HepG2 (cell line): ENCODE measurements around the gene ABHD2. TPM values are rescaled to one million over a fixed set of nuclear protein-coding genes. Genes with fewer than 3 reads are reported as not detected.

ENCODE experiments used
- ATAC-seq: fragments of 200-7000 bp; cut with Tn5 transposase; 3 replicates; pipeline ENCODE4 v1.9.1; 2020; ENCODE audit warnings: mild to moderate bottlenecking, moderate library complexity
- BruUV-seq: library from RNA; stranded (reverse); fragments of 400-500 nt; replicated peaks from 2 replicates; lab custom pipeline; 2021; lab: Mats Ljungman, UMichigan
- CTCF ChIA-PET: fragments of 300-600 bp; formaldehyde crosslinking; extraction: SDS; loops from one replicate; lab custom pipeline; 2021; ENCODE audit warnings: low total read pairs, inconsistent platforms, low intra/inter-chr PET ratio; lab: Yijun Ruan, JAX
- POLR2A ChIA-PET: fragments of 350-600 bp; sonication (Branson Sonifier 250); formaldehyde crosslinking; loops from one replicate; lab custom pipeline; 2020; ENCODE audit warnings: antibody characterized with exemption, inconsistent platforms; lab: Yijun Ruan, JAX
- DNase-seq: peaks from one replicate; pipeline ENCODE4 v3.0.0-alpha.2; 2015; ENCODE audit warnings: low spot score
- FAIRE-seq: peaks from 3 replicates; lab custom pipeline; 2011; peaks lifted over from hg19 to GRCh38; lab: Jason Lieb, UNC
- H2AFZ ChIP-seq: one replicate; pipeline ENCODE4 v1.6.1; 2011; ENCODE audit warnings: low read length, inconsistent platforms
- H3K27ac ChIP-seq: fragments of 300-600 bp; 3 replicates; pipeline ENCODE4 v1.8.0; 2011; ENCODE audit warnings: mixed run types, mild to moderate bottlenecking, mixed read lengths, low read length, inconsistent platforms; ENCODE audit not compliant: insufficient read depth; ENCODE audit errors: extremely low read length
- H3K27me3 ChIP-seq, 2 experiments: fragments of 200-600 bp in 1 of 2; 2 replicates in 1 of 2; 3 replicates in 1 of 2; pipeline versions ENCODE4 v1.6.0 to v1.8.0; 2011; ENCODE audit warnings: low read length in 2 of 2, mild to moderate bottlenecking in 2 of 2, moderate library complexity in 2 of 2, inconsistent platforms in 1 of 2; ENCODE audit not compliant: insufficient read depth in 2 of 2, control insufficient read depth in 1 of 2
- H3K36me3 ChIP-seq, 2 experiments: fragments of 200-600 bp in 1 of 2; replicated peaks in 1 of 2; 2 replicates in 1 of 2; 3 replicates in 1 of 2; pipeline versions ENCODE4 v1.5.1 to v1.8.0; 2011; ENCODE audit warnings: low read length in 2 of 2, inconsistent platforms in 1 of 2; ENCODE audit not compliant: insufficient read depth in 2 of 2, control insufficient read depth in 1 of 2
- H3K4me1 ChIP-seq: 2 replicates; pipeline ENCODE4 v1.5.1; 2012; ENCODE audit warnings: low read length, inconsistent platforms; ENCODE audit not compliant: insufficient read depth
- H3K4me2 ChIP-seq: 2 replicates; pipeline ENCODE4 v1.6.0; 2011; ENCODE audit warnings: low read depth, low read length, inconsistent platforms
- H3K4me3 ChIP-seq, 3 experiments: fragments of 200-600 bp in 1 of 3; sonication (generic), shearing (Covaris generic) in 1 of 3; replicated peaks in 1 of 3; 2 replicates each; pipeline ENCODE4 v1.5.1; 2011 to 2016; ENCODE audit warnings: low read length in 3 of 3, inconsistent platforms in 2 of 3, low read depth in 2 of 3, mild to moderate bottlenecking in 2 of 3, control low read depth in 1 of 3, mixed read lengths in 1 of 3; ENCODE audit not compliant: insufficient read depth in 1 of 3
- H3K79me2 ChIP-seq: one replicate; pipeline ENCODE4 v1.6.1; 2011; ENCODE audit warnings: low read length, inconsistent platforms; ENCODE audit not compliant: insufficient read depth
- H3K9ac ChIP-seq: 2 replicates; pipeline ENCODE4 v1.6.0; 2011; ENCODE audit warnings: mild to moderate bottlenecking, low read depth, low read length, inconsistent platforms; ENCODE audit not compliant: insufficient read depth
- H3K9me3 ChIP-seq: 2 replicates; pipeline ENCODE4 v1.5.1; 2012; ENCODE audit warnings: mild to moderate bottlenecking, low read length
- H4K20me1 ChIP-seq: 2 replicates; pipeline ENCODE4 v1.6.0; 2011; ENCODE audit warnings: inconsistent platforms, mild to moderate bottlenecking, low read length, moderate library complexity; ENCODE audit not compliant: insufficient read depth
- DR1 ChIP-seq: sonication (generic); formaldehyde crosslinking; IDR thresholded peaks from 2 replicates; pipeline ENCODE4 v1.8.0; 2021; ENCODE audit warnings: mild to moderate bottlenecking, missing genetic modification reagents, inconsistent platforms
- ELF4 ChIP-seq: sonication (generic); formaldehyde crosslinking; IDR thresholded peaks from 2 replicates; pipeline ENCODE4 v1.5.0; 2020; ENCODE audit warnings: missing genetic modification reagents, mild to moderate bottlenecking, moderate library complexity, borderline replicate concordance
- HNF4G ChIP-seq, 2 experiments: sonication (generic) in 1 of 2; formaldehyde crosslinking in 1 of 2; IDR thresholded peaks; 2 replicates each; pipeline versions ENCODE4 v1.4.0 to v1.6.1; 2011 to 2020; ENCODE audit warnings: borderline replicate concordance in 2 of 2, low read depth in 2 of 2, mild to moderate bottlenecking in 2 of 2, low read length in 1 of 2, missing genetic modification reagents in 1 of 2, moderate library complexity in 1 of 2
- JARID2 ChIP-seq: sonication (generic); formaldehyde crosslinking; IDR thresholded peaks from 2 replicates; pipeline ENCODE4 v1.8.1; 2023; ENCODE audit warnings: missing genetic modification reagents, inconsistent platforms; ENCODE audit not compliant: insufficient replicate concordance
- NKX3-1 ChIP-seq: sonication (generic); formaldehyde crosslinking; IDR thresholded peaks from 2 replicates; pipeline ENCODE4 v1.5.0; 2020; ENCODE audit warnings: missing genetic modification reagents
- TCF7L2 ChIP-seq: IDR thresholded peaks from 2 replicates; pipeline ENCODE4 v1.6.1; 2011; ENCODE audit warnings: mild to moderate bottlenecking, low read depth, low read length, moderate library complexity
- TGIF2 ChIP-seq: IDR thresholded peaks from 2 replicates; pipeline ENCODE4 v1.6.1; 2016; ENCODE audit warnings: control low read depth, missing compliant biosample characterization
- ZBTB49 ChIP-seq: sonication (generic); formaldehyde crosslinking; IDR thresholded peaks from 2 replicates; pipeline ENCODE4 v1.4.0; 2020; ENCODE audit warnings: missing genetic modification reagents, borderline replicate concordance
- ZFAT ChIP-seq: sonication (generic); formaldehyde crosslinking; conservative IDR thresholded peaks from 2 replicates; pipeline ENCODE4 v1.8.1; 2023; ENCODE audit warnings: missing genetic modification reagents, inconsistent platforms
- ZMYM3 ChIP-seq: sonication (generic); formaldehyde crosslinking; IDR thresholded peaks from 2 replicates; pipeline ENCODE4 v1.5.1; 2020; ENCODE audit warnings: mild to moderate bottlenecking, missing genetic modification reagents
- ZNF382 ChIP-seq: sonication (generic); formaldehyde crosslinking; IDR thresholded peaks from 2 replicates; pipeline ENCODE4 v1.5.0; 2020; ENCODE audit warnings: missing genetic modification reagents, mild to moderate bottlenecking, borderline replicate concordance
- ZNF784 ChIP-seq: sonication (generic); formaldehyde crosslinking; IDR thresholded peaks from 2 replicates; pipeline ENCODE4 v1.5.1; 2020; ENCODE audit warnings: missing genetic modification reagents, mild to moderate bottlenecking, borderline replicate concordance
- ZSCAN5A ChIP-seq: sonication (generic); formaldehyde crosslinking; IDR thresholded peaks from 2 replicates; pipeline ENCODE4 v1.8.0; 2022; ENCODE audit warnings: mild to moderate bottlenecking, missing genetic modification reagents, borderline replicate concordance
- WGBS: methylation state at CpG from one replicate; pipeline ENCODE4 v1.1.6; 2017; ENCODE audit warnings: low lambda C conversion rate; 5-methylcytosine and 5-hydroxymethylcytosine counted together
- in situ Hi-C: cut with HindIII; loops from 2 replicates; pipeline ENCODE4 v1.10.0; 2017; ENCODE audit warnings: low pct_unique_long_range_greater_than_20kb; ENCODE audit not compliant: extremely low pct_ligation_motif_present
- intact Hi-C: fragments of 100-400 bp; cut with micrococcal nuclease; formaldehyde crosslinking; loops from one replicate; pipeline ENCODE4 v1.10.0; 2022; ENCODE audit not compliant: unreplicated experiment
- polyA plus RNA-seq, 8 experiments: library from polyadenylated mRNA; depleted of rRNA in 3 of 8; stranded (reverse) in 7 of 8; unstranded in 1 of 8; fragments of >200 nt; fragmentation: Illumina TruSeq in 4 of 8; extraction: Trizol in 4 of 8; gene quantifications; 2 replicates each; pipeline versions ENCODE4 v1.2.1 to v1.2.3, GENCODE V29; 2011 to 2016; ENCODE audit warnings: low read depth in 4 of 8, missing spikeins in 1 of 8, mixed read lengths in 1 of 8; ENCODE audit not compliant: insufficient read depth in 1 of 8
- total RNA-seq, 5 experiments: library from RNA; depleted of rRNA; stranded (reverse); fragments of >200 nt; fragmentation: Illumina TruSeq; extraction: Trizol; gene quantifications; 2 replicates each; pipeline ENCODE4 v1.2.3, GENCODE V29; 2016; ENCODE audit warnings: low read depth in 1 of 5

ABHD2 gene
- total and polyA plus RNA-seq, 2 of the 13 experiments (the other 11 are each of a cell fraction or from before 2014, with no cell fraction given) = 14.8 to 22.4 TPM

- POLR2A ChIA-PET = no interaction called here
- CTCF ChIA-PET = no interaction called here
- Histone ChIP-seq H3K27me3 (no peaks in the 10 kb centered on the region), H2AFZ (no peak overlapping the region), H3K9ac (no peak overlapping the region), H3K4me2 (no peak overlapping the region), H3K36me3 (peaks cover 3 to 25% of the 10 kb centered on the region in 2 experiments; a peak in 4 of 5 replicates), H3K27ac (no peak overlapping the region), H3K79me2 (no peaks in the 10 kb centered on the region), H3K9me3 (no peaks in the 10 kb centered on the region), H3K4me3 (no peak overlapping the region), H3K4me1 (peaks cover 38% of the 10 kb centered on the region), H4K20me1 (no peaks in the 10 kb centered on the region)
- 74% methylated on average over 5 of the region's 6 CpGs for WGBS
- TF ChIP-seq TCF7L2 (no peak), HNF4G (IDR thresholded peaks at IDR 0.05; ENCODE audit: borderline replicate concordance, low read depth, low read length) (0 out of 2 replicates have a peak, but pooled peaks have one; percentile 11), HNF4G (CRISPR knock-in tag; IDR thresholded peaks at IDR 0.05; ENCODE audit: borderline replicate concordance, low read depth) (no peak)
- intact Hi-C loops (no loop called here), in situ Hi-C loops (no loop called here)
- no TSS peak for BruUV-seq
- DNase-seq (no peak), FAIRE-seq (no peak), ATAC-seq (no peak)
Measured at GRCh38 chr15:89196241-89196640, 108.0 kb downstream of the ABHD2 start.

GRCh38 chr15:89196994-89197393, 108.7 kb downstream of the ABHD2 start:
- BruUV-seq = no TSS peak
- peak overlapping the region; percentile 19; the same call in 1 of the 2 replicates for H3K9ac ChIP-seq
- H3K4me1 ChIP-seq = peaks cover 45% of the 10 kb centered on the region
- no peaks in the 10 kb centered on the region for H4K20me1 ChIP-seq
- DNase-seq (peak; percentile 15), ATAC-seq (no peak), FAIRE-seq (no peak)
- H3K36me3 ChIP-seq = peaks cover 2 to 24% of the 10 kb centered on the region in 2 experiments; a peak in 2 of 5 replicates
- in situ Hi-C loops = no loop called here
- H3K27me3 ChIP-seq = no peaks in the 10 kb centered on the region
- ChIA-PET CTCF (no interaction called here), POLR2A (no interaction called here)
- 84% methylated on average over 5 of the region's 7 CpGs for WGBS
- no peak overlapping the region for H2AFZ ChIP-seq
- H3K9me3 ChIP-seq = no peaks in the 10 kb centered on the region
- H3K4me3 ChIP-seq = no peak overlapping the region
- intact Hi-C loops = no loop called here
- peak overlapping the region; percentile 34; the same call in 1 of the 2 replicates for H3K4me2 ChIP-seq
- no peaks in the 10 kb centered on the region for H3K79me2 ChIP-seq
- peak overlapping the region; percentile 13 for H3K27ac ChIP-seq
- TF ChIP-seq ZBTB49 (no peak), JARID2 (CRISPR knock-in tag) (no peak), DR1 (CRISPR knock-in tag) (no peak), TGIF2 (CRISPR knock-in tag) (no peak), ZFAT (CRISPR knock-in tag) (no peak), ZMYM3 (no peak), ZNF382 (CRISPR knock-in tag) (no peak), ZSCAN5A (CRISPR knock-in tag) (no peak), ZNF784 (CRISPR knock-in tag) (no peak), ELF4 (no peak), NKX3-1 (no peak)
